PC-3 (cell line): Measurements from ENCODE around the gene ROS1. TPM values are rescaled to one million over a fixed set of nuclear protein-coding genes. Genes with fewer than 3 reads are reported as not detected.

Source experiments
- ATAC-seq: fragments of 200-7000 bp; cut with Tn5 transposase; 2 replicates; pipeline ENCODE4 v1.9.1; 2020; ENCODE audit warnings: mild to moderate bottlenecking, moderate library complexity
- BruUV-seq: library from RNA; stranded (reverse); fragments of 400-500 nt; replicated peaks from 2 replicates; lab custom pipeline; 2021; lab: Mats Ljungman, UMichigan
- CTCF ChIA-PET: fragments of 300-600 bp; sonication (Branson Sonifier 250); formaldehyde crosslinking; loops from one replicate; lab custom pipeline; 2022; ENCODE audit warnings: antibody characterized with exemption; lab: Charles Lee
- POLR2A ChIA-PET: fragments of 300-600 bp; sonication (Branson Sonifier 250); formaldehyde crosslinking; loops from one replicate; lab custom pipeline; 2022; ENCODE audit warnings: antibody characterized with exemption; ENCODE audit not compliant: unreplicated experiment; lab: Charles Lee
- DNase-seq: peaks from one replicate; pipeline ENCODE4 v3.0.0-alpha.2; 2015
- H2AFZ ChIP-seq: fragments of 300-600 bp; sonication (generic); 2 replicates; pipeline ENCODE4 v1.6.0; 2016; ENCODE audit warnings: antibody characterized with exemption, low read length
- H3F3A ChIP-seq: fragments of 300-600 bp; sonication (generic); one replicate; pipeline ENCODE4 v1.6.0; 2017; ENCODE audit warnings: antibody characterized with exemption, low read length, control low read depth, mild to moderate bottlenecking; ENCODE audit not compliant: unreplicated experiment
- H3K27ac ChIP-seq: fragments of 300-600 bp; sonication (generic); 2 replicates; pipeline ENCODE4 v1.5.1; 2016; ENCODE audit warnings: mild to moderate bottlenecking, low read length
- H3K27me3 ChIP-seq: fragments of 300-600 bp; sonication (generic); 2 replicates; pipeline ENCODE4 v1.6.1; 2016; ENCODE audit warnings: low read length, mixed read lengths
- H3K36me3 ChIP-seq: fragments of 300-600 bp; sonication (generic); 2 replicates; pipeline ENCODE4 v1.6.1; 2016; ENCODE audit warnings: low read depth, mixed run types, low read length, mixed read lengths
- H3K4me1 ChIP-seq: fragments of 300-600 bp; sonication (generic); 2 replicates; pipeline ENCODE4 v1.5.1; 2016; ENCODE audit warnings: low read length; ENCODE audit not compliant: insufficient read depth
- H3K4me2 ChIP-seq: fragments of 300-600 bp; sonication (generic); 2 replicates; pipeline ENCODE4 v1.6.0; 2016; ENCODE audit warnings: low read length
- H3K4me3 ChIP-seq: fragments of 300-600 bp; sonication (generic); 2 replicates; pipeline ENCODE4 v1.5.1; 2016; ENCODE audit warnings: mild to moderate bottlenecking, low read length, mixed read lengths
- H3K79me2 ChIP-seq: fragments of 300-600 bp; sonication (generic); 2 replicates; pipeline ENCODE4 v1.6.1; 2017; ENCODE audit warnings: low read length, mixed read lengths
- H3K9ac ChIP-seq: fragments of 300-600 bp; sonication (generic); 2 replicates; pipeline ENCODE4 v1.6.0; 2016; ENCODE audit warnings: mild to moderate bottlenecking, low read length
- H3K9me2 ChIP-seq: fragments of 300-600 bp; sonication (generic); replicated peaks from 2 replicates; pipeline ENCODE4 v1.6.1; 2016; ENCODE audit warnings: mixed run types, low read length, mixed read lengths
- H3K9me3 ChIP-seq: fragments of 300-600 bp; sonication (generic); 2 replicates; pipeline ENCODE4 v1.6.1; 2016; ENCODE audit warnings: low read length, mixed read lengths
- H4K20me1 ChIP-seq: fragments of 300-600 bp; sonication (generic); 2 replicates; pipeline ENCODE4 v1.6.1; 2016; ENCODE audit warnings: low read length, mixed read lengths
- CTCF ChIP-seq: fragments of 300-600 bp; sonication (generic); conservative IDR thresholded peaks from 2 replicates; pipeline ENCODE4 v1.5.1; 2017; ENCODE audit warnings: antibody characterized with exemption, low read depth, mild to moderate bottlenecking, low read length
- EZH2 ChIP-seq: fragments of 300-600 bp; sonication (generic); IDR thresholded peaks from one replicate; pipeline ENCODE4 v1.6.1; 2017; ENCODE audit warnings: antibody characterized with exemption, mild to moderate bottlenecking, low read length; ENCODE audit not compliant: unreplicated experiment
- EZH2phosphoT487 ChIP-seq: fragments of 300-600 bp; sonication (generic); IDR thresholded peaks from 2 replicates; pipeline ENCODE4 v1.6.1; 2018; ENCODE audit warnings: mild to moderate bottlenecking, antibody characterized with exemption, low read length, borderline replicate concordance
- intact Hi-C: fragments of 100-400 bp; cut with micrococcal nuclease; formaldehyde crosslinking; loops from 2 replicates; pipeline ENCODE4 v1.9.0; 2023
- total RNA-seq: library from RNA; depleted of rRNA; stranded (reverse); fragments of >200 nt; gene quantifications from 2 replicates; pipeline ENCODE4 v1.2.3, GENCODE V29; 2014

The ROS1 gene
- total RNA-seq, 1 experiment from 2014 or later: 0.07 TPM

- no peaks in the 10 kb centered on the region for H4K20me1 ChIP-seq
- CTCF ChIA-PET: no interaction called here
- ATAC-seq: peak; percentile 45
Measured at GRCh38 chr6:117387454-117387974, 38.2 kb downstream of the ROS1 start.

GRCh38 chr6:117384659-117385058, 41.1 kb downstream of the ROS1 start:
- intact Hi-C loops: loop anchor here (5.0 kb wide), 1 partner anchor 163 kb away; no protein-coding TSS in a partner anchor
- Histone ChIP-seq H3K36me3 (no peaks in the 10 kb centered on the region), H3K9me3 (no peaks in the 10 kb centered on the region), H3K9ac (no peak overlapping the region), H3K4me1 (peaks cover 36% of the 10 kb centered on the region), H3F3A (no peaks in the 10 kb centered on the region), H3K4me2 (no peak overlapping the region), H3K9me2 (no peaks in the 10 kb centered on the region), H3K4me3 (no peak overlapping the region), H3K27me3 (no peaks in the 10 kb centered on the region), H3K79me2 (no peaks in the 10 kb centered on the region), H4K20me1 (no peaks in the 10 kb centered on the region), H3K27ac (no peak overlapping the region), H2AFZ (no peak overlapping the region)
- no peak for ATAC-seq
- DNase-seq: no peak
- CTCF ChIA-PET: no interaction called here
- no TSS peak for BruUV-seq
- TF ChIP-seq EZH2 (no peak), EZH2phosphoT487 (no peak), CTCF (no peak)
- POLR2A ChIA-PET: no interaction called here

More at GRCh38 chr6:117387454-117387974, 38.2 kb downstream of the ROS1 start:
- Histone ChIP-seq H3K9me2 (no peaks in the 10 kb centered on the region), H3K9me3 (no peaks in the 10 kb centered on the region), H3K4me3 (no peak overlapping the region), H3K9ac (no peak overlapping the region), H3F3A (no peaks in the 10 kb centered on the region), H3K36me3 (no peaks in the 10 kb centered on the region), H3K4me2 (peak overlapping the region; percentile 52), H3K79me2 (no peaks in the 10 kb centered on the region), H2AFZ (peak overlapping the region; percentile 12; the same call in 1 of the 2 replicates), H3K4me1 (peaks cover 47% of the 10 kb centered on the region), H3K27ac (peak overlapping the region; percentile 90), H3K27me3 (no peaks in the 10 kb centered on the region)
- TSS peak; percentile 20 for BruUV-seq
- TF ChIP-seq EZH2phosphoT487 (no peak), EZH2 (no peak), CTCF (no peak)
- POLR2A ChIA-PET: no interaction called here
- peak; percentile 3 for DNase-seq
- intact Hi-C loops: loop anchor here (1.0 to 5.0 kb wide), 2 partner anchors 35 to 160 kb away; no protein-coding TSS in a partner anchor

GRCh38 chr6:117381749-117382148, 44.0 kb downstream of the ROS1 start:
- DNase-seq (no peak), ATAC-seq (no peak)
- Histone ChIP-seq H3K27ac (no peak overlapping the region), H4K20me1 (no peaks in the 10 kb centered on the region), H3K36me3 (no peaks in the 10 kb centered on the region), H3F3A (no peaks in the 10 kb centered on the region), H3K79me2 (no peaks in the 10 kb centered on the region), H3K4me2 (no peak overlapping the region), H3K4me3 (no peak overlapping the region), H3K4me1 (peaks cover 8% of the 10 kb centered on the region), H3K27me3 (no peaks in the 10 kb centered on the region), H3K9me3 (no peaks in the 10 kb centered on the region), H3K9ac (no peak overlapping the region), H2AFZ (no peak overlapping the region), H3K9me2 (no peaks in the 10 kb centered on the region)
- intact Hi-C loops: no loop called here
- POLR2A ChIA-PET: interaction anchor here (0.6 kb wide), 1 partner anchor 1013 kb away, joined by 7 read pairs; no protein-coding TSS in a partner anchor
- no peak for TF ChIP-seq CTCF
- no peak for TF ChIP-seq EZH2phosphoT487
- TF ChIP-seq EZH2: no peak
- BruUV-seq: no TSS peak
- CTCF ChIA-PET: interaction anchor here (1.0 kb wide), 1 partner anchor 67 kb away, joined by 5 read pairs; no protein-coding TSS in a partner anchor
